GM21367 (cell line): ENCODE data around the gene SLC15A2.
"Not testable (repeated sequence)": the region's sequence is repeated elsewhere in the genome, so short reads cannot be mapped to it uniquely, and the experiment has no call there.

Source experiments
- ATAC-seq: cut with Tn5 transposase; IDR thresholded peaks from one replicate; pipeline ENCODE4 v1.9.1; 2021; ENCODE audit not compliant: unreplicated experiment

The SLC15A2 gene

GRCh38 chr3:121894301-121894990 lies at the start of gene SLC15A2:
TSS of gene SLC15A2 (plus strand) at chr3:121894401. CDS start at chr3:121894477, 76 bp downstream.
- no peak for ATAC-seq

- no peak for ATAC-seq
These were observed 49.3 kb upstream of the SLC15A2 start for GRCh38 chr3:121844892-121845291.

DNA sequence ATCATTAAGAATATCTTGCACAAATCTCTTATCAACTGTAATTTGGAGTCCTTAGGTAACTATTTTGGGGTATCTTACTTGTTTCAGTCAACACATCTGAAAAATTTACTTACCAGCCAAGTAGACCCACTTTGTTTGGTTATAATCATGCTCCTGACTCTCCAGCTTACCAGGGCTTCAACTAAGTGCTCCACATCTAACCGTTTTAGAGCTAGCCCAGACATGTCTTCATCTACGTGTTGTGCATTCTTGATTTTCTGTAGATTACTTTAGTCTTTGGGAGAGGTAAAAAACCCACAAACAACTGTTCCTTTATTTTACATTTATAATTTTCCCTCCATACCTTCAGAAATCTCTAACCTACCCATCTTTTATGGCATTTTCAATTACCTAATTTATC lies 41.9 kb upstream of the SLC15A2 start:
- ATAC-seq: no peak

- no peak for ATAC-seq
These were observed 38.6 kb upstream of the SLC15A2 start for GRCh38 chr3:121855555-121855954.

GRCh38 chr3:121857778-121858177 lies 36.4 kb upstream of the SLC15A2 start:
- not testable (repeated sequence) for ATAC-seq

DNA sequence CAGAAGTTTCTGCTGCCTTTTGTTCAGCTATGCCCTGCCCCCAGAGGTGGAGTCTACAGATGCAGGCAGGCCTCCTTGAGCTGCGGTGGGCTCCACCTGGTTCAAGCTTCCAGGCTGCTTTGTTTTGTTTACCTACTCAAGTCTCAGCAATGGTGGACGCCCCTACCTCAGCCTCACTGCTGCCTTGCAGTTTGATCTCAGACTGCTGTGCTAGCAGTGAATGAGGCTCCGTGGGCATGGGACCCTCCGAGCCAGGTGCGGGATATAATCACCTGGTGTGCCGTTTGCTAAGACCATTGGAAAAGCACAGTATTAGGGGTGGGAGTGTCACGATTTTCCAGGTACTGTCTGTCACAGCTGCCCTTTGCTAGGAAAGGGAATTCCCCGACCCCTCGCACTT lies 31.0 kb upstream of the SLC15A2 start:
- not testable (repeated sequence) for ATAC-seq

DNA sequence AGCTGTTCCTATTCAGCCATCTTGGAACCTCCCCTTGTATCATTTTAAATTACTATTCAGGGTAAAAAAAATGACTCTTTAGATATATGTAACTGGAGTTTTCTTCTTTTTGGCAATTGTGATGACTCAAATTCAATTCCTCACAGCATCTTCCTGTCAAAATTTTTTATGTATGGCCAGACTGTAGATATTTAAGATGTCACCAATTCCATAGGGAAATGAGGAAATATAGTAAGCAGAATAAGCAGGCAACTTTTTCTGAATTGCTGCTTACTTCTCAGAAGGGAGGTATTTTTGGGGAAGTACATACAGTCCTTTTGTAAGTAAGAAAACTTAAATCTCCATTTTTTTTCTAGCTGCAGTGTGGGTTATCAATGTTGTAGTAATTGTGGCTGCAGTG lies 30.4 kb upstream of the SLC15A2 start:
- ATAC-seq: no peak

DNA sequence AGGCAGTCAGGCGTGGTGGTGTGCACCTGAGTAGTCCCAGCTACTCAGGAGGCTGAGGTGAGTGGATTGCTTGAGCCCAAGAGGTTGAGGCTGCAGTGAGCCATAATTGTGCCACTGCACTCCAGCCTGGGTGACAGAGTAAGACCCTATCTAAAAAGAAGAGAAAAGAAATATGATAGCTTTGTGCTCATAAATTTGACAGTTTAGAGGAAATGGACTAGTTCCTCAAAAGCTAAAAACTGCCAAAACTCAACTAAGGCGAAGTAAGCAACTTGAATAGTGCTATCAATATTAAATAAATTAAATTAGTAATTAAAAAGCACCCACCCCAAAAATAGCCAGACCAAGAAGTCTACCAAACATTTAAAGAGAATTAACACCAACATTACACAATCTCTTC lies 24.5 kb upstream of the SLC15A2 start:
- no peak for ATAC-seq

DNA sequence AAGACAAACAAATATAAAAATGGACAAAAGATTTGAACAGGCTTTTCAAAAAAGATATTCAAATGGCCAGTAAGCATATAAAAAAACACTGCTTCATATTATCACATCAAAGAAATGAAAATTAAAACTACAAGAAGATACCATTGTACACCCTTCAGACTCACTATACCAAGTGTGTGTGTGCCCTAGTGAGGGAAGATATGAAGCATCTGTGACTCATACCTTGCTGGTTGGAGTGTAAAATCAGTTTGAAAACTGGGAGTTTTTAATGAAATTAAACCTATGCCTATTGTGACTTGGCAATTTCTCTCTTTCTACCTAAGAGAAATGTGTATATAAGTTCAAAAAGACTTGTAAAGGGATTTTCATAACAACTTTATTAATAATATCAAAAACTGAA lies 23.5 kb upstream of the SLC15A2 start:
- no peak for ATAC-seq

DNA sequence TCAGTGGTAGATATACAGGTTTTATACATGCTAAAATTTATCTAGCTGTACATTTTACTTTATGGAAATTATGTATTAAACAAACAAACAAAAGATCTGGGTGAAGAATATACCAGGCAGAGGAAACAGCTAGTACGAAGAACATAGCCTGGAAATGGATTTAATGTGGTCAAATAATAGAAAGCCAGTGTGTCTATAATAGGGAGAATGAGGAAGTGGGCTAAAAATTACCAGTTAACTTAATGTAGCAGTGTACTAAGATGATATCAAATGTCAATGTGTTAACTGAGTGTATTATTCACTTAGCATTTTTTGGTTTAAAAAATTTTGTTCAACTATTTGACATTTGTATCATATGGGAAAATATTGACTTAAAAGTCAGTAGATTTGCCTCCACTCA lies 22.8 kb upstream of the SLC15A2 start:
- ATAC-seq: no peak

GRCh38 chr3:121878411-121878810 lies 15.8 kb upstream of the SLC15A2 start:
- no peak for ATAC-seq

DNA sequence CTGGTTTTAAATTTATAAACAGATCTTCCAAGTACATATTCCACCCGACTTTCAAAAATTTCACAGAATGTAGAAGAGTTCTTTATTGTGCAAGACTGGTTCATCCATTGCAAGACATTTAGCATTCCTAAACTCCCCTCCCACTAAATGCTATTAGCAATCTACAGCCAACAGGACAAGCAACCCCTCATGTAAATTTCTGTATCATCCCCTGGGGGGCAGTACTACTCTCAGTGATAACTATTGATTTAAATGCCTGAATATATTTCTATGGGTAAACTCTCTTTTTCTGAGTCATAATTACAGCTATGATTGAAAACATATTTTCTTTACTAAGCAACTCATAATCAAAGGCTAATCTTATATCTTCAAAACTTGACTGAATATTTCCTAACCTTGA lies 10.7 kb upstream of the SLC15A2 start:
- ATAC-seq: no peak

GRCh38 chr3:121885386-121885785 lies 8.8 kb upstream of the SLC15A2 start:
- no peak for ATAC-seq

DNA sequence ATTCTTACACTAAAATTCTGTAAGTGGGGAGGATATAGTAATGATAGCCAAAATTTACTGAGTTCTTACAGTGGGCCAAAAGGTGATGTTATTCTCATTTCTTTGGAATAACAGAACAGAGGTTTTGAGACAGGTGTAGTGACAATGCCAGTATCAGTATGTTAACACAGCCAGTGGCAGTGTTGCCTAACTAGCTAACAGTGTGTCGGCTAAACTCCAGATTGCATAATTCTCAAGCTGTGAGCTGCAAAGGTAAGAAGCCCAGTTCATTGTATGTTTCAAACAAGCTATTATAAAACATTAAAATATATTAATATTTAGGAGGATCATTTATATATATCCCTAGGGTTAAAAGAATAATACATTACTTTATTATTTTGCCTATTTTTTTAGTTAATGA lies 920 bp downstream of the SLC15A2 start:
- no peak for ATAC-seq

DNA sequence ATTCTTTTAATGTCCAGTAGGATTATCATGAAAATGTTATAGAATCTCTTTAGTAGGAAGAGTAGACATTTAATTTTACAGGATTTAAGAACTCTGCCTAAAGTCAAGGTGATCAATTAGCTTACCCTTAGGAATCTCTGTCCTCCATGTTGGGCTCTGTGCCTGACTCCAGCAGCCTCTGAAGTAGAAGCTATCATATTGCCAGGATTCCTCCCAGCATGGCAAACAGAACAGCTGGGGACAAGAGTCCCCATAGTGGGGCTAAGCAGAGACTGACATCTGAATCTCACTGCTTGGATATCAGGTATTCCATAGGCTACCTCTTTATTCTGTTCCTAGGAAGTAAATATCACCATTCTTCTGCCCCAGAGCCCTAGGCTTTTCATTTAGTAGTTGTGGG lies 1.5 kb downstream of the SLC15A2 start:
- ATAC-seq: no peak

GRCh38 chr3:121896823-121897222 lies 2.6 kb downstream of the SLC15A2 start:
- ATAC-seq: no peak

GRCh38 chr3:121897296-121897695 lies 3.1 kb downstream of the SLC15A2 start:
- ATAC-seq: no peak

GRCh38 chr3:121913305-121913990 lies 19.2 kb downstream of the SLC15A2 start:
- no peak for ATAC-seq

DNA sequence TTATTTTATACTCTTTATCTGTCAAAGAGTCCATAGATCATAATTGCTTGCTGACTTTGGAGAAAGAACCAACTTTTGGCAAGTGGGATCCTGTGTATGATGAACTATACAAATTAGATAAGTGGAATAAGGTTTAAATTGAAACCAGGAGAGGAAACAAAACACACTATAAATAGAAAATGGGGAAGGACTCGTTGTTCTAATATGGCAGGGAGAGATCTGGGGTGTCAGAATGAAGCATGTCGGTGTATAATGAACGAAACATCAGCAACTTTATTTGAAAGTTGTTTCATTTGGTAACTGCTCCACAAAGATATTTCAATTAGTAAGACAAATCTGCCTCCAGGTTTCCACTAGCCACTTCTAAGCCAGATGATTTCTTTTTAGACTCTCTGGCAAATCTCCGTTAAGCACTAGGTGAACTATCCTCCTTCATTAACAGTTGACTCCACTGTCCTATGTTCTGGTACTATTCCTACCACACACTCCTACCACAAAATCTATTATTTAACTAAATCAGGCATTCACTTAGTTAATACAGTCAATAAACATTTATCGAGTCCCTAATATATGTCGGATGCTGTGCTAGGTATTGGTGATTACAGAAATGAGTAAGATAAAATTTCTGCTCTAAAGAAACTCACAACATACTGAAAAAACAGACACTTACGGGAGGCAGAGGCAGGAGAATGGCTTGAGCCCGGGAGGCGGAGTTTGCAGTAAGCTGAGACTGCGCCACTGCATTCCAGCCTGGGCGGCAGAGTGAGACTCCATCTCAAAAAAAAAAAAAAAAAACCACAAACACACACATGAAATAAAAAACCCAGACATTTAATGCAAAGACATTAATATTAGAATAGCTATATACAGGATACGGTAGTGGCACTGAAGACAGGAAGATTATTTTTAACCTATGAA lies 20.1 kb downstream of the SLC15A2 start:
- ATAC-seq: no peak

- ATAC-seq: no peak
These were observed 22.0 kb downstream of the SLC15A2 start for GRCh38 chr3:121916189-121916588.

GRCh38 chr3:121918779-121919483 lies 24.7 kb downstream of the SLC15A2 start:
- ATAC-seq: no peak
